Colon (tissue), 2 donors: ENCODE data around the gene FAM120B.
"Not testable (repeated sequence)": the region's sequence is repeated elsewhere in the genome, so short reads cannot be mapped to it uniquely, and the experiment has no call there.

Experiments used
- FAIRE-seq: peaks from 2 replicates; lab custom pipeline; 2012; peaks lifted over from hg19 to GRCh38; lab: Jason Lieb, UNC
- donor health status: control.
- donor health status: control.

Gene FAM120B, protein sequence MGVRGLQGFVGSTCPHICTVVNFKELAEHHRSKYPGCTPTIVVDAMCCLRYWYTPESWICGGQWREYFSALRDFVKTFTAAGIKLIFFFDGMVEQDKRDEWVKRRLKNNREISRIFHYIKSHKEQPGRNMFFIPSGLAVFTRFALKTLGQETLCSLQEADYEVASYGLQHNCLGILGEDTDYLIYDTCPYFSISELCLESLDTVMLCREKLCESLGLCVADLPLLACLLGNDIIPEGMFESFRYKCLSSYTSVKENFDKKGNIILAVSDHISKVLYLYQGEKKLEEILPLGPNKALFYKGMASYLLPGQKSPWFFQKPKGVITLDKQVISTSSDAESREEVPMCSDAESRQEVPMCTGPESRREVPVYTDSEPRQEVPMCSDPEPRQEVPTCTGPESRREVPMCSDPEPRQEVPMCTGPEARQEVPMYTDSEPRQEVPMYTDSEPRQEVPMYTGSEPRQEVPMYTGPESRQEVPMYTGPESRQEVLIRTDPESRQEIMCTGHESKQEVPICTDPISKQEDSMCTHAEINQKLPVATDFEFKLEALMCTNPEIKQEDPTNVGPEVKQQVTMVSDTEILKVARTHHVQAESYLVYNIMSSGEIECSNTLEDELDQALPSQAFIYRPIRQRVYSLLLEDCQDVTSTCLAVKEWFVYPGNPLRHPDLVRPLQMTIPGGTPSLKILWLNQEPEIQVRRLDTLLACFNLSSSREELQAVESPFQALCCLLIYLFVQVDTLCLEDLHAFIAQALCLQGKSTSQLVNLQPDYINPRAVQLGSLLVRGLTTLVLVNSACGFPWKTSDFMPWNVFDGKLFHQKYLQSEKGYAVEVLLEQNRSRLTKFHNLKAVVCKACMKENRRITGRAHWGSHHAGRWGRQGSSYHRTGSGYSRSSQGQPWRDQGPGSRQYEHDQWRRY

DNA sequence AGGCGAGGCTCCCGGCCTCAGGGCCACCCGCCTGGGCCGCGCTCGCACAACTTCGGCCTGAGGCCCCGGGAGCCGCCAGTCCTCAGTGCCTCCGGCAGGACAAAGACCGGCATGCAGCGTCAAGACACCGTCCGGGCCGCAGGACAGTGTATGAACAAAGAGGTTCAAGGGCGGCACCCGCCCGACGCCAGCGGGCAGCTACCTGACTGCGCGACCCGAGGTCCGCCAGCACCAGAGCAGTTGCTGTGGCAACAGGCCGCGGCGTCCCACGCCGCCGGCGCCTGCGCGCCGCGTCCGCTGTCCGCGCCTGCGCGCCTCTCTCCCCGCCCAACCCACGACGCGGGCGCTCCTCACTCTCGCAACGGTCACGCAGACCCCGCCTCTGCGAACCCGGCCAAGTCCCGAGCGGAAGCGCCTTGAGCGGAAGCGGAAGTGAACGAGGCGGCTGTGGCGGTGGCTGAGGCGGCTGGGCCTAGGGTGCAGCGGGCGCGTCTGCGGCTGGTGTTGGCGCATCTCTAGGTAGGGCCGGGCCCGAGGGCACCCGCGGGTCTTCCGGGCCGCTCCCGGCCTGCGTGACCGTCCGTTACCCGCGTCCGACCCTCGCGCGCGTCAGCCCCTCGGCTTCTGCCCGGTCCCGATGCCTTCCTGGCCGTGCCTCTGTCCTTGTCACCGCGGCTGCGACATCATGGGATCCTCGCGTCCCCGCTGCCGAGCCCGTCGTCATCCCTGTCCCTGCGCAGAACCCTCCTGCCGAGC, at the start of gene FAM120B:
FAM120B (plus strand) TSS at position 435 of the 756 bp plus-strand sequence. CDS start 10,633 bp downstream, outside the sequence.
- FAIRE-seq, result no peak

DNA sequence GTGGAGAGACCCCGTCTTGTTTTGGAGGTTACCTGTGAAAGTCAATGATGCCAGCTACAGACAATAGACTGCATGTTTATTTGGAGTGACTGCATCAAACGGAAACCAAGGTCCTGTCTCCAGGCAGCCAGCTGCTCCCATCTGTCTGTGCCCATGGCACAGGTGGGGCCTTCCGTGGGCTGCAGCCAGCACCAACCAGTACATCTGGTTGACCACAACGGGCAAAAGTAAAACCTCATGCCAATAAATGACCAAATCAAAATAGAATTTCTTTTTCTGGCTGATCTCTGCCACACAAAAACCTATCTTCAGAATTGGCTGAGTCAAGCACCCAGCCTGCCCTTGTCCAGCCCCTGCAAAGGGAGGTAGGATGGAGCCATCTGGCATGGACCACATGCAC, 49.2 kb upstream of the FAM120B start:
- FAIRE-seq, result no peak

DNA sequence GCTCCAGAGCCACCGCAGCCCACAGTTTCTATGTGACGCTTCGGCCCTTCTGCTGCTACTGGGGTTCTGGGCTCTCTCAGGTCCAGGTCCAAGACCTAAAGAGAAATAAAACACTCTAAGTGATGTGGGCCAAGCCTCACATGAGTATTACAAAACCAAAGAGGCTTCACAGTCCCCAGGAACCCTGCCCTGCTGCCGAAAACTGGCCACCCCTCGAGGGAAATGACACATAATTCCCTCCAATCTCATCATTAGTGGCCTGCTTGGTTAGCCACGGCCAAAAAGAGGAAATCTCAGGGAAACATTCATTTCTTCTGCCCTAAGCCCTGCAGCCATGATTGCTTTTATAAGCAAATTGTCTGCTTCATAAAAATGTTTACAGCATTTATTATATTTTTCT, 48.2 kb upstream of the FAM120B start:
- no peak for FAIRE-seq

DNA sequence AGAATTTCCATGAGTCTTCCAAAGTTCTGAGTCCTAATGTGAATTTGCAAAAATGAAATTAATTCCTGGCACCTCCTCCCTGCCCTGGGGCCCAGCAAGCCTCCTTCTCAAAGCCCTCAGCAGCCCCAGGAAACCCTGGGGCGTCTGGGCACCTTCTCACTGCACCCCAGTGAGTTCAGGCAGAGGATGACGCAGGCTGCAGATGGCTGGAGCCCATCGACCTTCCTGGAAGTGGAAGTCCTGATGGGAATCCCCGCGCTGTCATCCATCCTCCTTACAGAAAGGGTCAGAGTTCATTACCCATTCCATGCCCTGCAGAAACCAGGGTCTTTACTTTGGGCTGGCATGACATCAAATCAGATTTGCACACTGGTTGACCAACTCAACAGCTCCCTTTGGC, 47.3 kb upstream of the FAM120B start:
- FAIRE-seq, result no peak

DNA sequence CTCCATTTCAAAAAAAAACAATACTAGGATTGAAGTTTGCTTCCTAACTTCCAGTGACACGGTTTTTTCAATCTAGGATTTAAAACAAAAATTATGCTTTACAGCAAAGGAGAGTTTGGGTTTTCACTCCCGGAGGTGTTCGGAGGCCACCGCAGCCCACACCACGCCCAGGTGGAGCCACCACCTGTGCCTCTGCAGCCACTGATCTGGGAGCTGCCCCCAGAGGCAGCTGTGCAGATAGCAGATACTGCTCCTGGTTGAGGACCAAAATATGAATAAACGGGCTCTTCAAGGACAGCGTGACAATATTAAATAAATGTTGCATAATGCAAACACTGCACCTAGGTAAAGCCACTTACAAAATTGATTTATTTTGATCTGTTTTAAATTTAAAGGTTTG, 45.9 kb upstream of the FAM120B start:
- no peak for FAIRE-seq

DNA sequence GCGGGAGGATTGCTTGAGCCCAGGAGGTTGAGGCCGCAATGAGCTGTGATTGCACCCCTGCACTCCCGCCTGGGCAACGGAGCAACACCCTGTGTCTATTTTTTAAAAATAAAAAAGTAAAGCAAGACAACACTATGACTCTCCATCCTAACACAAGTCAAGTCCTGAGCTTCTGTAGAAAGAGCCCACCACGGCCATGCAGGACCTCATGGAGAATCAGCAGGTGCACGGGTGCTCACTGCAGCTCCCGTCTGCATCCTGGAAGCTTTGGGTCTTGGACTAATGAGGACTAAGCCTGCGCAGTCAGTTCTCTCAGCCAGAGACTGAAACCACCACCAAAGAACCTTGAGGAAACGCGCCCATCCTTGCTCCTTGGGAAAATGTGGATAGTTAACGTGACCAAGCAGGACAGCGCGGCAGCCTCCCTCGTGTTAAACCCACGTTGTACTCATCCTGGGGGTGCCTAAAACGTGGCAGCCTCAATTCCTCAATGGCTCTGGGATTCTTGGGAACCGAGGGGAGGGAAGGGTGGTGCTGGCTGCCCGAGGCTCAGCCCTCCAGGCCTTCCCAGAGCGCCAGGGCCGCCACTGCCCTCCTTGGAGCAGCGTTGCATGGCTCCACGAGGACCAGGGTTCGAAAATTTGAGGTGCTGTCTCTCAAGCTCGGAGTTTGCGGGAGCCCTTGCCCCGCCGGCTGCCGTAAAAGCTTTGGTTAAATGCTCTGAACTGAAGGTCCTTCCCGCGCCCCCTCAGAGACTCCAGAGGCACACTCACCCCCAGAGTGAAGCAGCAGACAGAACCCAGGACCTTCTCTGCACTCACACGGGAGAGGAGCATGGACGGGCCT, 44.7 kb upstream of the FAM120B start:
- no peak for FAIRE-seq

DNA sequence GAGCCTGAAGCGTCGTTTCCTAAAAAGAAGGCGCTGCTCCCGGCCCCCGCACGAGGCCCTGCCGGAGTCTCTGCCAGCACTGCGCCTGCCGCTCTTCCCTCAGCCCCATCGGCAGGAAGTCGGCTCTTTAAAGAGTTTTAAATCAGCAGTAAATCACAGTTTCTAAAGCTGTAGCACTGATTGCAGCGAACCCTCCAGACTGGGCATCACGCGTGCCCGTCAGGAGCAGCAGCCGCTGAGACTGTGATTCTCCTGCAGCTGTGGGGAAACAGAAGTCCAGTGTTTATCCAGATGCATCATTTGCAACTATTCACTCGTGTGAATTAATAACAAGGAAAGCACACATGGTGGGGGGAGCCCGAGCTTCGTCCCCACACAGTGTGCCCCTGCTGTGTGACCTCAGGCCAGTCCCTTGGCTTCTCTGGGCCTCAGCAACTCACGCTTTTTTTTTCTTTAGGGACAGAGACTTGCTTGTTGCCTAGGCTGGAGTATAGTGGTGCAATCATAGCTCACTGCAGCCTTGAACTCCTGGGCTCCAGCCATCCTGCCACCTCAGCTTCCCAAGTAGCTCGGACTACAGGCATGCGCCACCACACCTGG, 44.0 kb upstream of the FAM120B start:
- FAIRE-seq, result no peak

DNA sequence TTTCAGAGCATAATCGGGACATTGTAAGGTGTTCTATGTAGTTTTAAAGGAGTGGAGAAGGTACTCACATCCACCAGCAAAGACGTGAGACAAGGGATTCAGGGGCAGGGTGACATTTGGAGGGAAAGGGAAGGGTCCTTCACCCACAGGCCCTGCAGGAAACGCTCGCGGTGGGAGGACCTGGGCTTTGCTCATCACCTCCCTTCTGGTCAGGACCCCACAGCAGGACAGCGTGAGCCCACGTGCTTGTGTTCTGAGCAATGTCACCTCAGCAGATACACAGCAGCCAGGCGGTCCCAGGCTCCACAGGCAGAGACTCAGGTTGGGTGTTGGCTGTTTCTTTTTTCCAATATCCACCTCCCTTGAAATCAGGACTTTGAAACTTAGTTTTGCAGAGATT, 43.1 kb upstream of the FAM120B start:
- no peak for FAIRE-seq

DNA sequence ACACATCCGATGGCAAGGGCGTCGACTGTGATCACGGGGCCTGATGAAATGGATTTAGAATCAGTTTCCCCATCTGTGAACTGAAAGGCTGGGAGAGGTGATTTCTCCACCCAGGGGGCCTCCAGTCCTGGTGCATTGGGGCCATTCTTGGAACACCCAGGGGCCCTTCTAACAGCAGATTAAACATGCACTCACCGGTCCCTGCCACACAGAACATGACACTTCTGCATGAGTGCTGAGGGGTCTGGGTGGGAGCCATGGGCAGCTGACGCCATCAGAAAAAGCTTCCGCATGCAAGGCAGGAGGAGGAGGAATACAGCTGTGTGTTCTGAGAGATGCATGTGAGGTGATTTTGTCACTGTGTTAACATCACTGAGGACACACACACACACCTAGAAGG, 42.5 kb upstream of the FAM120B start:
- no peak for FAIRE-seq

DNA sequence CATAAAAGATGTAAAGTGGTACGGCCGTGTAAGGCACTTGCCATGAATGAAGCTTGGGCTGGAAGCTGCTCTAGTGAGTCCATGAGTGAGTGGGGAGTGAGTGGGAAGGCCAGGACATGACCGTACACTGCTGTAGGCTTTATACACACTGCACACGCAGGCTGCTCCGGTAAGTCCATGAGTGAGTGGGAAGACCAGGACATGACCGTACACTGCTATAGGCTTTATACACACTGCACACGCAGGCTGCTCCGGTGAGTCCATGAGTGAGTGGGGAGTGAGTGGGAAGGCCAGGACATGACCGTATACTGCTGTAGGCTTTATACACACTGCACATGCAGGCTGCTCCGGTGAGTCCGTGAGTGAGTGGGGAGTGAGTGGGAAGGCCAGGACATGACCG, 41.9 kb upstream of the FAM120B start:
- not testable (repeated sequence) for FAIRE-seq

DNA sequence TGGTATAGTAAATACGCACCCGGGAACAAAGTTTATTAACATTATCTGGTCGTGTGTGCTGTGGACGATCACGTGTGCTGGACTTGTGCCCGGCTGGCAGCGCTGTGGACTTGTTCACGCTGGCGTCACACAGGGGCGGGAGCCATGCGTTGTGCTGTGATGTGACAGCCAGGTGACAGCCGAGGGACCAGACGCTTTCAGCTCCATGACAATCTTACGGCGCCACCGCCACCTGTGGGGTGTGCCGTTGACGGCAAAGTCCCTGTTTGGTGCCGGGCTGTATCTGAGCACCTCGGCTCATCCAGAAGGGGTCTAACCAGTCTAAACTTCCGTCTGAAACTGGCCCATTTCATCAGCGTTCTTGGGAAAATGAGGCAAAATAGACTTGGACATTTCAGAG, 40.9 kb upstream of the FAM120B start:
- no peak for FAIRE-seq

DNA sequence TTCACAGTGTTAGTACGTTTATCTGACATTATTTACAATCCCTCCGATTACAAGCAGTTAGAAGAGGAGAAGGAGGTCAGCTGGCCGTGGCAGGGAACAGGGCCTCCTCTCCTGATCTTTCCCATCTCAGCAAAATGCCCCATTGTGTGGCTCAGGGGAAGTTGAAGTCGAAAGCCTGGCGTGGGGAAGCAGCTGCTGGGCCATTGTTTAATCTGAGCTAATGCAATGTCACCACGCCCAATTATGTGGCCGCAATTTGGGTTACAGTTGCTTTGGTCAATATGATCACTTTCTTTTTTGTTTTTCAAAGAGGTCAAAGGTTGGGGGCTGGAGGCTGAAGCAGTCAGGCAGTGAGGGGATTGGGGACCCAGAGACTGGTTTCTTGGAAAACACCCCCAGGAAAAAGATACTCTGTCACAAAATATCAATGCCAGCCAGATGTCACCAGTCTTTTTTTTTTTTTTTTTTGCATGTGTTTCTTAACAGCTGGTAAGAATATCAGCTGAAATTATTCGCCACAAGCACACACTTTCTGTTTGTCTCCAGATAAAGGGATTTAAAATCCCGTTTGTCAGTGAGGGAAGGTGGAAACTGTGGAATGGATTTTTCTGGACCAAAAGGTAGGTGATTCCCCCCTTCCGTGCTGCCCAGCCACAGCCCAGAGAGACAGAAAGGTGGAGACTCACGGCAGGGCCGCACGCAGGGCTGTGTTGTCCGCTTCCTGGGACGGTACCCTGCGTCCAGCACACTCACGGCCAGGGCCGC, 40.3 kb upstream of the FAM120B start:
- FAIRE-seq, result no peak

DNA sequence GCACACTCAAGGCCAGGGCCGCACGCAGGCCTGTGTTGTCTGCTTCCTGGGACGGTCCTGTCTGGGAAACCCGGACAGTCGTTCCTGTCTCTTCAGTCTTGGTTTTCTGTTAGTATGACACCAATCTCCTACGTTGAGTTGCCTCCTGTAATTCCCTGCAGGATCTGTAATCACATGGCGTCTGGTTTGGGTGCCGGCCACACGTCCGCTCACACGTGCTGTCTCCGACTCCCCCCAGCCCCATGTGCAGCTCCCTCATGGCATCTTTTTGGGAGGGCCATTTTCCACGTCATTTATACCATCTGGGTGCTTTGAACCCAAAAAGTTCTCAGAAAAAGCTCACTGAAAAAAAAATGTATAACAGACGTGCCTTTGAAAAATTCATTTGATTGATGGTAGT, 38.9 kb upstream of the FAM120B start:
- no peak for FAIRE-seq

DNA sequence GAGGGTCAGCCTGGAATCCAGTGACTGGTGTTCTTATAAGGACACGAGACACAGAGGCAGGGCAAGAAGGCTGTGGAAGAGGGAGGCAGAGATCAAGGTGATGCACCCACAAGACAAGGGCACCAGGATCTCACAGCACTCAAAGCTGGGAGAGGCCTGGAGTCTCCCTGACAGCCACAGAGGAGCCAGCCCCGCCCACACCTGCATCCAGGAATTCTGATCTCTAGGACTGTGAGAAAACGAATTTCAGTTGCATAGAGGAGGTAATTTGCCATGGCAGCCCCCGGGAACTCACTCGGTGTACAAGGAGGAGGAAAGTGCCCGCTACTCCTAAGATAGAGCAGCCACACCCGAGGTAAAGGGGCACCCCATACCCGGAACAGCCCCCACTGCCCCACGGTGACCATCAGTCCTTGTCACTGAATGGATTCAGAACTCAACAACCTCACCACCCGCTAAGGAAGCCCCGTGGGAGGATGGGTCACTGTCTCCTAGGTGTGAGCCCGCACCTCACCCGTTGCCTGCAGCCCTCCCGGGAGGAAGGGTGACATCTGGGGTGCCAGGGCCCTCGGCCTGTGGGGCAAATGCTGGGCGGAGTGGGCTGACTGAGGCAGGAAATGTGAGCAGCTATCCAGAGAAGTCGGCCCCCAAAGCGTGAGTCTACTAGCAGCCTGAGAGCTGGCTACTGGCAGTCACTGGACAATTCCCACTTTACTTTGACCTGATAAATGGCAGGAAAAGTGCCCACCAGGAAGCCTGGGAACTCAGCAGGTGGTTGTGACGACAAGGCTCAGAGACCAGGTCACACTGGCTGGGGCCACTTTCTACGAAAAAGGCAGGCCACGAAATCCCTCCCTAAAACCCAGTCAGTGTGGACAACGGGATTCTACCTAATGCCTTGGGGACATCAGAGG, 38.1 kb upstream of the FAM120B start:
- no peak for FAIRE-seq

DNA sequence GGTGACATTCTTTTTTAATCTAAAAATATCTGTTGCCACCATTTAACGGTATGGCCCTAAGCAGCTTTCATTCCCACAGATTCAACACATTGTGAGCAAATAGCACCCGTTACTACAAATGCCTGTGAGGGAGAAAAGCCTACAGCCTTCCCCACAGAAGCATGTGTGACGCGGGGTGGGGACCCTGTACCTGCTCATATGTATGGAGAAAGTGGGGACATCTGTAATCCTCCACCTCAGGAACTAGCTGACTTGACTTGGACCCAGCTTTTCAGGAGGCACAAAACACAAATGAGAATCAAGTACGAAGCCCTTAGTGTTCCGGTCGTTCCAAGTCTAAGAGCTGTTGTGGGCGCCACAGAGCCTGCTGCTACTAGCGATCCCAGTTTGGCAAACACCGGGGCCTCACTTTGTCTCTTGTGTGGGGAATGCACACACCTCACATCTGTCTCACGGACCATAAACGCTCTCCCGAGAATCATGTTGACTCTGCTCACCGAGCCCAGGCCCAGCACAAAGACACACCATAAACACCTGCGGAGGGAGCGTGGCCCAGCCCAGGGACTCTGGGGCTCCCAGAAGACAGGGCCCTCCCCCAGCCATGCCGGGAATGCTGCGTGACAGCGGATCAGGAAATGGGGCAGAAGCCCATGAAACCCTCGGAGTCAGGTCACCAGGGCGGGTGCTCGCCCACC, 37.3 kb upstream of the FAM120B start:
- FAIRE-seq, result no peak

DNA sequence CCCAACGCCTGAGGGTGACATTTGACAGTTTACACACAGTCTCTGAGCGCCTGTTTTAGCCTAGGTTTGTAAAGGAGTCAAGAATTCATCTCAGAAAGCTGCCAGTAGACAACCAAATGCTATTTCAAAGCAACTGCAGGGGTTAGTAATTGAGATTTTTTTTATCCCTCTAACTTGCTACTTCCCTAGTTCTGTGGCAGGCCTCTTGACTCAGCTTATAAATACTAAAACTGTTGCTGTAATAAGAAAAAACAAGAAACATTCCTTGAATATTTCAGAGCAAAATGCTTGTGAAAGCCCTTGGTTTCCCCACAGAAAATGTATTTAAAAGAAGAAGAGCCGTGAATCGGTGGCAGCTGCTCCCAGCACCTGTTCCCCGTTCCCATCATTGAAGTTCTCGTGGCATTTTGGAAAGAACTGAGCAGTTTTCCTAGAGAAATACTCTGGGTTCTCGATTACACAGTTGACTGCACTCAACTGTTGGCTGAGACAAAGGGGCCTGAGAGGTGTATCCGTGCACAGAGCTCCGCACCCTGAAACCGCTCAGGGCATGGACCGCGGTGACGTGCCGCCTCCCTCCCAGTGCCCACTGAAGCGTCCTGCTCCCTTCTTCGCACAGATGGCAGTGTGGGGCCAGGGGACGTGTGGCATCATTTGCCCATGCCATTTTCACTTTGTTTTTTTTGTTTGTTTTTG, 36.6 kb upstream of the FAM120B start:
- no peak for FAIRE-seq

DNA sequence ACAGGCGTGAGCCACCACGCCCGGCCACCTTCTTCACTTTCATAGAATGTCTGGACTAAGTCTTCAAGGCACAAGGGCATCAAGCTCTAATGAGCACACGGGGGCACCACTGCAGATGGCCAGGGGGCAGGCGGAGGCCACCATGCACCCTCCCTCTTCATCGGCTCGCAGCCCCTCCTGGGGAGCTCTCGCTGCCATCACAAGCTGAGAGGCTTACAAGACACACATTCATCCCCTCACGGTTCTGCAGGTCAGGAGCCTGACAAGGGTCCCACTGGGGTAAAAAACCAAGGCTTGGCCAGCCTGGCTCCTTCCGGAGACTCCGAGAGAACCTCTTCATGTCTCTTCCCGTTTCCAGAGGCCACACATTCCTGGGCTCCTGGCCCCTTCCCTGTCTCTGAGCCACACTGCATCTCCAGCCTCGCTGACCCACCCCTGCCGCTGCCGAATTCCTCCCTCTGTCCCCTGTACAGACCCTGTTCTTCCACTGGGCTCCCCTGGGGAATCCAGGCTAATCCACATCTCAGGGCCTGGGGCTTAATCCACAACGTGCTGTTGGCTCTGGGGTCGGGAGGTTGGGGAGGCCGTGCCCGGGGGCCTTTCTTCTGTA, 35.5 kb upstream of the FAM120B start:
- no peak for FAIRE-seq
